Measurements from ENCODE around the gene CEP85. TPM values are rescaled to one million over a fixed set of nuclear protein-coding genes. Genes with fewer than 3 reads are reported as not detected.
A peak's percentile ranks its signal among the peaks of the same experiment; 100 is the strongest.
"Not testable (repeated sequence)": the region's sequence is repeated elsewhere in the genome, so short reads cannot be mapped to it uniquely, and the experiment has no call there.

Gene CEP85
- total RNA-seq, 1 donor = 13.0 TPM

GRCh38 chr1:26305667-26306289 lies 71.8 kb downstream of the CEP85 start:
- peak overlapping the region; percentile 89 for H3K4me3 ChIP-seq (ENCODE audit: low read depth, low read length)
- no peak for TF ChIP-seq CTCF (IDR thresholded peaks at IDR 0.05; ENCODE audit: insufficient read depth, low read depth, low read length)
- no peak for DNase-seq (ENCODE audit: low read depth)

- TF ChIP-seq CTCF (IDR thresholded peaks at IDR 0.05; ENCODE audit: insufficient read depth, low read depth, low read length) = no peak
- H3K4me3 ChIP-seq (ENCODE audit: low read depth, low read length) = peak within 1 kb of the TSS; percentile 89
- DNase-seq (ENCODE audit: low read depth) = peak; percentile 94
Measured at GRCh38 chr1:26306290-26307229, 72.6 kb downstream of the CEP85 start, which contains the start of gene UBXN11. Gene UBXN11 (minus strand): TSS chr1:26306636. CDS start chr1:26302883, 3,753 bp downstream.

GRCh38 chr1:26307363-26307781 lies 73.4 kb downstream of the CEP85 start:
- no peak overlapping the region for H3K4me3 ChIP-seq (ENCODE audit: low read depth, low read length)
- no peak for DNase-seq (ENCODE audit: low read depth)
- no peak for TF ChIP-seq CTCF (IDR thresholded peaks at IDR 0.05; ENCODE audit: insufficient read depth, low read depth, low read length)

- not testable (repeated sequence) for DNase-seq (ENCODE audit: low read depth); H3K4me3 ChIP-seq (ENCODE audit: low read depth, low read length)
Measured at GRCh38 chr1:26307966-26308899, 74.2 kb downstream of the CEP85 start.

GRCh38 chr1:26314501-26314900 lies 80.5 kb downstream of the CEP85 start:
- no peak overlapping the region for H3K4me3 ChIP-seq (ENCODE audit: low read depth, low read length)
- DNase-seq (ENCODE audit: low read depth) = no peak
- no peak for TF ChIP-seq CTCF (IDR thresholded peaks at IDR 0.05; ENCODE audit: insufficient read depth, low read depth, low read length)

GRCh38 chr1:26315874-26316850 lies 82.2 kb downstream of the CEP85 start:
- TF ChIP-seq CTCF (IDR thresholded peaks at IDR 0.05; ENCODE audit: insufficient read depth, low read depth, low read length) = no peak
- no peak overlapping the region for H3K4me3 ChIP-seq (ENCODE audit: low read depth, low read length)
- no peak for DNase-seq (ENCODE audit: low read depth)
